Breast epithelium (tissue), 4 donors: ENCODE measurements around the gene C9orf153. TPM values are rescaled to one million over a fixed set of nuclear protein-coding genes. Genes with fewer than 3 reads are reported as not detected.

Experiments
- DNase-seq, 2 donors: peaks; one replicate each; pipeline ENCODE4 v3.0.0-alpha.2; 2019; ENCODE audit warnings: low spot score in 2 of 2
- H3K27ac ChIP-seq, 2 donors: fragments of 200-600 bp; sonication (generic) in 1 of 2; one replicate each; pipeline ENCODE4 v1.5.1; 2016 to 2019; ENCODE audit warnings: mild to moderate bottlenecking in 1 of 2
- H3K27me3 ChIP-seq, 2 donors: fragments of 200-600 bp; sonication (generic) in 1 of 2; one replicate each; pipeline versions ENCODE4 v1.5.1 to v1.6.0; 2017 to 2019; ENCODE audit warnings: control low read depth in 1 of 2, mild to moderate bottlenecking in 1 of 2
- H3K36me3 ChIP-seq: fragments of 200-600 bp; one replicate; pipeline ENCODE4 v1.5.1; 2019
- H3K4me1 ChIP-seq, 2 donors: fragments of 200-600 bp; sonication (generic); one replicate each; pipeline ENCODE4 v1.5.1; 2016 to 2019; ENCODE audit warnings: control low read depth in 1 of 2
- H3K4me3 ChIP-seq, 3 donors: fragments of 200-600 bp; sonication (generic); 1 replicate in 2 of 3; 2 replicates in 1 of 3; pipeline ENCODE4 v1.5.1; 2016 to 2019; ENCODE audit warnings: mild to moderate bottlenecking in 3 of 3, moderate library complexity in 2 of 3
- H3K9me3 ChIP-seq, 2 donors: fragments of 200-600 bp; sonication (generic) in 1 of 2; one replicate each; pipeline ENCODE4 v1.5.1; 2016 to 2019; ENCODE audit warnings: control low read depth in 1 of 2
- POLR2A ChIP-seq: fragments of 450-650 bp; IDR thresholded peaks from one replicate; pipeline ENCODE4 v1.6.1; 2016; ENCODE audit warnings: antibody characterized with exemption, mild to moderate bottlenecking, moderate library complexity
- POLR2AphosphoS5 ChIP-seq, 3 donors: sonication (generic); formaldehyde crosslinking; IDR thresholded peaks; one replicate each; pipeline ENCODE4 v1.6.1; 2017; ENCODE audit warnings: antibody characterized with exemption in 3 of 3
- intact Hi-C: fragments of 100-400 bp; cut with DNase I; formaldehyde crosslinking; loops from one replicate; pipeline ENCODE4 v1.15.1; 2023; ENCODE audit warnings: low total_unique reads
- total RNA-seq, 3 donors: library from RNA; depleted of rRNA; stranded (reverse); fragments of >200 nt; gene quantifications; one replicate each; pipeline ENCODE4 v1.1.0, GENCODE V29; 2016
- TF ChIP-seq, protein P1 (sequence below), 3 donors: fragments of 450-650 bp; IDR thresholded peaks; one replicate each; pipeline ENCODE4 v1.5.1; 2016 to 2017; ENCODE audit warnings: antibody characterized with exemption in 3 of 3, mild to moderate bottlenecking in 3 of 3, moderate library complexity in 3 of 3

The C9orf153 gene
- total RNA-seq, 3 donors from 2014 or later, result 0.59 to 0.80 (median 0.66) TPM

GRCh38 chr9:86241216-86241615, 18.2 kb downstream of the C9orf153 start:
- H3K27ac ChIP-seq, result no peak overlapping the region
- H3K4me1 ChIP-seq, result peaks cover 0 to 3% of the 10 kb centered on the region in 2 donors
- TF ChIP-seq POLR2AphosphoS5 (IDR thresholded peaks at IDR 0.05), result no peak
- TF ChIP-seq, protein P1, sequence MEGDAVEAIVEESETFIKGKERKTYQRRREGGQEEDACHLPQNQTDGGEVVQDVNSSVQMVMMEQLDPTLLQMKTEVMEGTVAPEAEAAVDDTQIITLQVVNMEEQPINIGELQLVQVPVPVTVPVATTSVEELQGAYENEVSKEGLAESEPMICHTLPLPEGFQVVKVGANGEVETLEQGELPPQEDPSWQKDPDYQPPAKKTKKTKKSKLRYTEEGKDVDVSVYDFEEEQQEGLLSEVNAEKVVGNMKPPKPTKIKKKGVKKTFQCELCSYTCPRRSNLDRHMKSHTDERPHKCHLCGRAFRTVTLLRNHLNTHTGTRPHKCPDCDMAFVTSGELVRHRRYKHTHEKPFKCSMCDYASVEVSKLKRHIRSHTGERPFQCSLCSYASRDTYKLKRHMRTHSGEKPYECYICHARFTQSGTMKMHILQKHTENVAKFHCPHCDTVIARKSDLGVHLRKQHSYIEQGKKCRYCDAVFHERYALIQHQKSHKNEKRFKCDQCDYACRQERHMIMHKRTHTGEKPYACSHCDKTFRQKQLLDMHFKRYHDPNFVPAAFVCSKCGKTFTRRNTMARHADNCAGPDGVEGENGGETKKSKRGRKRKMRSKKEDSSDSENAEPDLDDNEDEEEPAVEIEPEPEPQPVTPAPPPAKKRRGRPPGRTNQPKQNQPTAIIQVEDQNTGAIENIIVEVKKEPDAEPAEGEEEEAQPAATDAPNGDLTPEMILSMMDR (IDR thresholded peaks at IDR 0.05), result no peak
- no peak for TF ChIP-seq POLR2A
- no peak overlapping the region for H3K4me3 ChIP-seq
- H3K9me3 ChIP-seq, result no peaks in the 10 kb centered on the region
- intact Hi-C loops, result no loop called here
- DNase-seq, result no peak
- no peaks in the 10 kb centered on the region for H3K27me3 ChIP-seq
- no peaks in the 10 kb centered on the region for H3K36me3 ChIP-seq

- no peaks in the 10 kb centered on the region for H3K9me3 ChIP-seq
- no peak overlapping the region for H3K4me3 ChIP-seq
- intact Hi-C loops, result no loop called here
Measured at GRCh38 chr9:86238861-86239770, 20.3 kb downstream of the C9orf153 start.

DNA sequence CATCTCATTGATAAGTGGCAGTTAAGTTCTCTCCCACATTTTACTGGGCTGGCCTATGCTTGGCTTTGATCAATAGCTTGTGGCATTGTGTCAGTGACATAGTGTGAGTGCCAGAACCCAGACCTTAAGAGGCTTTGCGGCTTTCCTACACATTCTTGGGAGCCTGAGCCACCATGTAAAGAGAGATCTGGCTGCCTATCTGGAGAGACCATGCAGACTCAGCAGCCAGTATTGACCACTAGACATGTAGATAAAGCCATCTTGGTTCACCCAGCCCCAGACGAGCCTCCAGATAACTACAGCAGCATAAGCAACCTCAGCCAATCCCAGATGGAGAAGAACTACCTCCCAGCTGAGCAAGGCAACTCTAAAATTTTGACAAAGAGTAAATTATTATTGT, 28.6 kb downstream of the C9orf153 start:
- Histone ChIP-seq H3K4me3 (no peak overlapping the region), H3K27me3 (no peaks in the 10 kb centered on the region), H3K4me1 (no peaks in the 10 kb centered on the region), H3K9me3 (no peaks in the 10 kb centered on the region), H3K36me3 (no peaks in the 10 kb centered on the region), H3K27ac (no peak overlapping the region)
- DNase-seq, result no peak
- intact Hi-C loops, result no loop called here
- TF ChIP-seq POLR2A, result no peak
- TF ChIP-seq POLR2AphosphoS5 (IDR thresholded peaks at IDR 0.05), result no peak
- TF ChIP-seq, protein P1 (IDR thresholded peaks at IDR 0.05), result no peak

More at GRCh38 chr9:86238861-86239770, 20.3 kb downstream of the C9orf153 start:
- H3K27ac ChIP-seq, result no peak overlapping the region
- TF ChIP-seq POLR2A (no peak), POLR2AphosphoS5 (IDR thresholded peaks at IDR 0.05) (no peak)
- TF ChIP-seq, protein P1 (IDR thresholded peaks at IDR 0.05), result no peak
- no peaks in the 10 kb centered on the region for H3K27me3 ChIP-seq
- peaks cover 0 to 3% of the 10 kb centered on the region in 2 donors for H3K4me1 ChIP-seq
- DNase-seq, result no peak
- H3K36me3 ChIP-seq, result no peaks in the 10 kb centered on the region

GRCh38 chr9:86222667-86223066, 36.8 kb downstream of the C9orf153 start:
- Histone ChIP-seq H3K36me3 (no peaks in the 10 kb centered on the region), H3K4me3 (no peak overlapping the region), H3K27me3 (no peaks in the 10 kb centered on the region), H3K27ac (no peak overlapping the region), H3K9me3 (no peaks in the 10 kb centered on the region), H3K4me1 (no peaks in the 10 kb centered on the region)
- no peak for DNase-seq
- intact Hi-C loops, result no loop called here
- TF ChIP-seq, protein P1 (IDR thresholded peaks at IDR 0.05), result no peak
- TF ChIP-seq POLR2A, result no peak
- no peak for TF ChIP-seq POLR2AphosphoS5 (IDR thresholded peaks at IDR 0.05)

DNA sequence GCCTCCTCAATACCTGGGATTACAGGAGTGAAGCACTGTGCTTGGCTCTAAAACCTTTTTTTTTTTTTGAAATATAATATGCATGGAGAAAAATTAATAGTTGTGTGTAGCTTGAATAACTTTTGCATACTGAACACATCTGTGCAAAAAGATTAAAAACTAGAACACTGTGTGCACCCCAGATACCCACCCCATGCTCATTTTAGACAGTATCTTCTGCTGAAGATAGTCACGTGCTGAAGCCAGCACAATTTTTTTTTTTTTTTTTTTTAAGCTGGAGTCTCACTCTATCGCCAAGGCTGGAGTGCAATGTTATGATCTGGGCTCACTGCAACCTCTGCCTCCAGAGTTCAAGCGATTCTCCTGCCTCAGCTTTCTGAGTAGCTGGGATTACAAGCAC, 39.9 kb downstream of the C9orf153 start:
- Histone ChIP-seq H3K9me3 (no peaks in the 10 kb centered on the region), H3K4me3 (no peak overlapping the region), H3K27ac (no peak overlapping the region), H3K36me3 (no peaks in the 10 kb centered on the region), H3K4me1 (no peaks in the 10 kb centered on the region), H3K27me3 (no peaks in the 10 kb centered on the region)
- TF ChIP-seq POLR2A (no peak), POLR2AphosphoS5 (IDR thresholded peaks at IDR 0.05) (no peak)
- TF ChIP-seq, protein P1 (IDR thresholded peaks at IDR 0.05), result no peak
- no peak for DNase-seq
- intact Hi-C loops, result no loop called here
